ENCODE data around the gene BTLA.
"Not testable (repeated sequence)": the region's sequence is repeated elsewhere in the genome, so short reads cannot be mapped to it uniquely, and the experiment has no call there.

GRCh38 chr3:112422921-112423320 lies 76.4 kb downstream of the BTLA start:
- TF ChIP-seq EZH2 (IDR thresholded peaks at IDR 0.05; ENCODE audit: low read length, unreplicated experiment); CTCF (conservative IDR thresholded peaks at IDR 0.05; ENCODE audit: low read depth, low read length): not testable (repeated sequence)

Data from PC-3 (cell line).